ENCODE results near the gene DNTTIP2. TPM values are rescaled to one million over a fixed set of nuclear protein-coding genes. Genes with fewer than 3 reads are reported as not detected.

The DNTTIP2 gene
- total and polyA plus RNA-seq, 2 donors (not counting 1 experiment from before 2014, with no cell fraction given): 19.2 to 32.8 TPM

GRCh38 chr1:93827128-93827527 is 51.9 kb downstream of the DNTTIP2 start:
- TF ChIP-seq EZH2 (IDR thresholded peaks at IDR 0.05; ENCODE audit: low read length, missing control alignments): no peak
- TF ChIP-seq, protein P1, sequence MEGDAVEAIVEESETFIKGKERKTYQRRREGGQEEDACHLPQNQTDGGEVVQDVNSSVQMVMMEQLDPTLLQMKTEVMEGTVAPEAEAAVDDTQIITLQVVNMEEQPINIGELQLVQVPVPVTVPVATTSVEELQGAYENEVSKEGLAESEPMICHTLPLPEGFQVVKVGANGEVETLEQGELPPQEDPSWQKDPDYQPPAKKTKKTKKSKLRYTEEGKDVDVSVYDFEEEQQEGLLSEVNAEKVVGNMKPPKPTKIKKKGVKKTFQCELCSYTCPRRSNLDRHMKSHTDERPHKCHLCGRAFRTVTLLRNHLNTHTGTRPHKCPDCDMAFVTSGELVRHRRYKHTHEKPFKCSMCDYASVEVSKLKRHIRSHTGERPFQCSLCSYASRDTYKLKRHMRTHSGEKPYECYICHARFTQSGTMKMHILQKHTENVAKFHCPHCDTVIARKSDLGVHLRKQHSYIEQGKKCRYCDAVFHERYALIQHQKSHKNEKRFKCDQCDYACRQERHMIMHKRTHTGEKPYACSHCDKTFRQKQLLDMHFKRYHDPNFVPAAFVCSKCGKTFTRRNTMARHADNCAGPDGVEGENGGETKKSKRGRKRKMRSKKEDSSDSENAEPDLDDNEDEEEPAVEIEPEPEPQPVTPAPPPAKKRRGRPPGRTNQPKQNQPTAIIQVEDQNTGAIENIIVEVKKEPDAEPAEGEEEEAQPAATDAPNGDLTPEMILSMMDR (conservative IDR thresholded peaks at IDR 0.05 in 1 of 2, IDR thresholded peaks at IDR 0.05 in 1 of 2; ENCODE audit: low read depth in 1 of 2, low read length in 2 of 2): no peak
- Histone ChIP-seq H3K79me2 (ENCODE audit: control insufficient read depth, insufficient read depth, low read length) (no peaks in the 10 kb centered on the region), H3K9me3 (ENCODE audit: control insufficient read depth, insufficient read depth, low read depth, low read length) (no peaks in the 10 kb centered on the region), H3K36me3 (ENCODE audit: control insufficient read depth, insufficient read depth, low read length) (no peaks in the 10 kb centered on the region), H3K27ac (ENCODE audit: insufficient read depth, low read length) (no peak overlapping the region), H3K27me3 (ENCODE audit: control insufficient read depth, insufficient read depth, low read length) (no peaks in the 10 kb centered on the region), H4K20me1 (ENCODE audit: control insufficient read depth, extremely low read depth, insufficient read depth, low read length) (no peaks in the 10 kb centered on the region), H3K4me3 (replicated peaks in 1 of 4; ENCODE audit: control extremely low read depth in 1 of 4, insufficient read depth in 1 of 4, low read depth in 3 of 4, low read length in 4 of 4) (no peak overlapping the region), H3K4me2 (ENCODE audit: extremely low read depth, insufficient read depth, low read length) (no peak overlapping the region), H2AFZ (ENCODE audit: low read length) (no peak overlapping the region), H3K9ac (ENCODE audit: insufficient read depth, low read length) (no peak overlapping the region), H3K4me1 (ENCODE audit: control insufficient read depth, extremely low read depth, insufficient read depth, low read length) (peaks cover 8% of the 10 kb centered on the region)
- DNase-seq (ENCODE audit: low read depth in 2 of 2): no peak

GRCh38 chr1:93824834-93825233 is 54.2 kb downstream of the DNTTIP2 start:
- no peaks in the 10 kb centered on the region for H3K27me3 ChIP-seq (ENCODE audit: control insufficient read depth, insufficient read depth, low read length)
- no peaks in the 10 kb centered on the region for H3K9me3 ChIP-seq (ENCODE audit: control insufficient read depth, insufficient read depth, low read depth, low read length)
- no peaks in the 10 kb centered on the region for H4K20me1 ChIP-seq (ENCODE audit: control insufficient read depth, extremely low read depth, insufficient read depth, low read length)
- H2AFZ ChIP-seq (ENCODE audit: low read length): no peak overlapping the region
- H3K4me2 ChIP-seq (ENCODE audit: extremely low read depth, insufficient read depth, low read length): no peak overlapping the region
- H3K9ac ChIP-seq (ENCODE audit: insufficient read depth, low read length): no peak overlapping the region
- H3K36me3 ChIP-seq (ENCODE audit: control insufficient read depth, insufficient read depth, low read length): no peaks in the 10 kb centered on the region
- no peak overlapping the region for H3K27ac ChIP-seq (ENCODE audit: insufficient read depth, low read length)
- H3K4me3 ChIP-seq (replicated peaks in 1 of 4; ENCODE audit: control extremely low read depth in 1 of 4, insufficient read depth in 1 of 4, low read depth in 3 of 4, low read length in 4 of 4): no peak overlapping the region
- peaks cover 8% of the 10 kb centered on the region for H3K4me1 ChIP-seq (ENCODE audit: control insufficient read depth, extremely low read depth, insufficient read depth, low read length)
- no peaks in the 10 kb centered on the region for H3K79me2 ChIP-seq (ENCODE audit: control insufficient read depth, insufficient read depth, low read length)
- peak in 1 of 2 donors; percentile 56 for DNase-seq (ENCODE audit: low read depth in 2 of 2)
- no peak for TF ChIP-seq EZH2 (IDR thresholded peaks at IDR 0.05; ENCODE audit: low read length, missing control alignments)
- TF ChIP-seq, protein P1 (conservative IDR thresholded peaks at IDR 0.05 in 1 of 2, IDR thresholded peaks at IDR 0.05 in 1 of 2; ENCODE audit: low read depth in 1 of 2, low read length in 2 of 2): no peak

- Histone ChIP-seq H3K4me1 (ENCODE audit: control insufficient read depth, extremely low read depth, insufficient read depth, low read length) (peaks cover 6% of the 10 kb centered on the region), H3K9me3 (ENCODE audit: control insufficient read depth, insufficient read depth, low read depth, low read length) (no peaks in the 10 kb centered on the region), H3K27me3 (ENCODE audit: control insufficient read depth, insufficient read depth, low read length) (no peaks in the 10 kb centered on the region), H3K36me3 (ENCODE audit: control insufficient read depth, insufficient read depth, low read length) (no peaks in the 10 kb centered on the region), H3K27ac (ENCODE audit: insufficient read depth, low read length) (no peak overlapping the region), H3K9ac (ENCODE audit: insufficient read depth, low read length) (no peak overlapping the region), H2AFZ (ENCODE audit: low read length) (no peak overlapping the region), H3K4me2 (ENCODE audit: extremely low read depth, insufficient read depth, low read length) (no peak overlapping the region), H3K79me2 (ENCODE audit: control insufficient read depth, insufficient read depth, low read length) (no peaks in the 10 kb centered on the region), H4K20me1 (ENCODE audit: control insufficient read depth, extremely low read depth, insufficient read depth, low read length) (no peaks in the 10 kb centered on the region), H3K4me3 (replicated peaks in 1 of 4; ENCODE audit: control extremely low read depth in 1 of 4, insufficient read depth in 1 of 4, low read depth in 3 of 4, low read length in 4 of 4) (no peak overlapping the region)
- TF ChIP-seq EZH2 (IDR thresholded peaks at IDR 0.05; ENCODE audit: low read length, missing control alignments): no peak
- TF ChIP-seq, protein P1 (conservative IDR thresholded peaks at IDR 0.05 in 1 of 2, IDR thresholded peaks at IDR 0.05 in 1 of 2; ENCODE audit: low read depth in 1 of 2, low read length in 2 of 2): no peak
- DNase-seq (ENCODE audit: low read depth in 2 of 2): no peak
These were observed 56.1 kb downstream of the DNTTIP2 start for GRCh38 chr1:93822730-93823425.
